Measurements from ENCODE around the gene UNC119B. TPM values are rescaled to one million over a fixed set of nuclear protein-coding genes. Genes with fewer than 3 reads are reported as not detected.

The UNC119B gene
- total and polyA plus RNA-seq, 2 of the 4 experiments (the other 2 are of a cell fraction), result 8.4 to 21.6 TPM

DNA sequence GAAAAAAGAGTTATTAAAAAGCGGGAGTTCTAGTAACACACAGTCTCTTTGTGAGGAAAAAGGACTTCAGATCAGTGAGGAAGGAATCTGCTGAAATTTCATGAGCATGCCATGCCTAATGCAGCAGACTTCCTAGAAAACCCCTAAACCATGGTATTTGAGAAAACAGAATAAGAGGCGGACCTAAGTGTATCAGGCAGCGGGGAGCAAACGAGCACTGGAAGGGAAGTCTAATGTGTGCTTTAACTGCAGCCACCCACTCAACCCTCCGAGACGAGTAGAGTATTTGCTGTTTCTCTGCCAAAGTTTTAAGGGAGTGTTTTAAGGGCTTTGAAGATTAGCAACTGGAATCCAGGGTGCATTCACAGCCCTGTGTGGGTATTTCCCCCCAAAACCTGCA lies 51.8 kb downstream of the UNC119B start:
- DNase-seq (no peak), ATAC-seq (ENCODE audit: low read depth) (no peak)
- no peak overlapping the region for H3K4me2 ChIP-seq (ENCODE audit: low read depth, low read length)

More for the DNA sequence above, 51.8 kb downstream of the UNC119B start:
- WGBS, 2 experiments (ENCODE audit: extremely low coverage in 2 of 2, insufficient read length in 1 of 2), result no CpG with 5 or more reads among the region's 6 CpGs
- no peak overlapping the region for H2AFZ ChIP-seq (replicated peaks; ENCODE audit: low read length, poor library complexity)
- no peak overlapping the region for H3K4ac ChIP-seq (ENCODE audit: low read depth, low read length)
- H3K27me3 ChIP-seq (ENCODE audit: control insufficient read depth, insufficient read depth, low read length), result no peaks in the 10 kb centered on the region
- no peak overlapping the region for H3K56ac ChIP-seq (ENCODE audit: extremely low read depth, insufficient read depth, low read length)
- no peaks in the 10 kb centered on the region for H3K4me1 ChIP-seq (ENCODE audit: control insufficient read depth, insufficient read depth, low read length)
- H3K79me1 ChIP-seq (ENCODE audit: low read depth in 1 of 2, low read length in 2 of 2), result no peaks in the 10 kb centered on the region
- H4K8ac ChIP-seq (ENCODE audit: low read depth in 2 of 2, low read length in 2 of 2), result no peak overlapping the region
- H3K27ac ChIP-seq (ENCODE audit: insufficient read depth, low read length), result no peak overlapping the region
- no TSS peak for BruUV-seq (replicated peaks)
- no peaks in the 10 kb centered on the region for H3K9me3 ChIP-seq (ENCODE audit: control insufficient read depth, insufficient read depth, low read length)
- no peak overlapping the region for H3K18ac ChIP-seq (ENCODE audit: low read depth, low read length)
- TF ChIP-seq RFX5 (IDR thresholded peaks at IDR 0.05; ENCODE audit: low read depth, low read length) (no peak), BHLHE40 (IDR thresholded peaks at IDR 0.05; ENCODE audit: low read depth, low read length) (no peak), RCOR1 (IDR thresholded peaks at IDR 0.05; ENCODE audit: insufficient replicate concordance, low read length) (no peak), MXI1 (IDR thresholded peaks at IDR 0.05; ENCODE audit: borderline replicate concordance, low read depth, low read length) (no peak), NFE2L2 (IDR thresholded peaks at IDR 0.05; ENCODE audit: low read depth, low read length) (no peak)
- no peak overlapping the region for H3K9ac ChIP-seq (ENCODE audit: low read depth, low read length)
- no peaks in the 10 kb centered on the region for H4K20me1 ChIP-seq (ENCODE audit: insufficient read depth, low read length)
- in situ Hi-C loops (cut with MboI; ENCODE audit: low sequenced_read_pairs), result no loop called here
- no peak overlapping the region for H3K23ac ChIP-seq (ENCODE audit: low read depth, low read length)
- POLR2A ChIA-PET (ENCODE audit: unreplicated experiment), result no interaction called here
- no peak overlapping the region for H4K5ac ChIP-seq (ENCODE audit: low read depth, low read length)
- no peak overlapping the region for H2AK9ac ChIP-seq (replicated peaks; ENCODE audit: low read depth, low read length, poor library complexity)
- H3K9me1 ChIP-seq (ENCODE audit: insufficient read depth, low read length), result peaks cover 3% of the 10 kb centered on the region; the same call in 1 of the 2 replicates
- CTCF ChIA-PET, result interaction anchor here (0.6 kb wide), 2 partner anchors 210 to 509 kb away, joined by 3 to 4 read pairs; no protein-coding TSS in a partner anchor
- H2BK20ac ChIP-seq (ENCODE audit: low read depth, low read length), result no peak overlapping the region
- H2AK5ac ChIP-seq (ENCODE audit: low read depth, low read length), result no peak overlapping the region
- H2BK15ac ChIP-seq (ENCODE audit: low read depth, low read length), result no peak overlapping the region
- no peak overlapping the region for H2BK120ac ChIP-seq (ENCODE audit: low read depth, low read length)
- H3K14ac ChIP-seq (replicated peaks; ENCODE audit: low read depth, low read length), result no peak overlapping the region
- intact Hi-C loops (cut with micrococcal nuclease), result loop anchor here (5.0 kb wide), 1 partner anchor 435 kb away; the partner anchor contains the start of gene PLA2G1B
- H3K36me3 ChIP-seq (ENCODE audit: control insufficient read depth, insufficient read depth, low read length), result peaks cover 38% of the 10 kb centered on the region
- no peak overlapping the region for H2BK5ac ChIP-seq (ENCODE audit: low read depth, low read length, poor library complexity, severe bottlenecking)
- no peak overlapping the region for H4K91ac ChIP-seq (ENCODE audit: insufficient read depth, low read depth, low read length)
- no peak overlapping the region for H3K4me3 ChIP-seq (ENCODE audit: insufficient read depth, low read depth, low read length)
- dilution Hi-C loops (cut with HindIII; ENCODE audit: low sequenced_read_pairs, unreplicated experiment), result no loop called here

Data from IMR-90 (cell line).